ENCODE data around the gene FFAR2.
"Not testable (repeated sequence)": the region's sequence is repeated elsewhere in the genome, so short reads cannot be mapped to it uniquely, and the experiment has no call there.

Gene FFAR2

DNA sequence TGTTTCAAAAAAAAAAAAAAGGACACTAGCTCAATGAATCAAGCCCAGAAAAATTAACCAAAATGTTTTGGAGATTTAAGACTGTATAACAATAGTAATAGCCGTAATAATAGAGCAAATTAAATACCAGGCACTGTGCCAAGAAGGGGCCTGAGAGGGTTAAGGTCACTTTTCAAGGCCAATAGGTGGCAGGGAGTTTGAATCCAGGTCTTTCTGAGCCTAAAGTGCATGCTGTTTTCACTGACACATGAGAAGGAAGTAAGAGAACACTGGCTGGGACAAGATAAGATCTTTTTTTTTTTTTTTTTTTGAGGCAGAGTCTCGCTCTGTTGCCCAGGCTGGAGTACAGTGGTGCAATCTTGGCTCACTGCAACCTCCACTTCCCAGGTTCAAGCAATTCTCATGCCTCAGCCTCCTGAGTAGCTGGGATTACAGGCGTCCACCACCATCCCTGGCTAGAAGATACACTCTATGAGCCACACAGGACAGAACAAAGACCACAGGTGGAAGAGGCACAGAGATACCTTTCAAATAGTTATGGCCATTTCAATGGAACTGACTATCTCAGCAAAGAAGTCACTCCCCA is 7.7 kb downstream of the FFAR2 start:
- DNase-seq (ENCODE audit: low read depth): no peak

DNA sequence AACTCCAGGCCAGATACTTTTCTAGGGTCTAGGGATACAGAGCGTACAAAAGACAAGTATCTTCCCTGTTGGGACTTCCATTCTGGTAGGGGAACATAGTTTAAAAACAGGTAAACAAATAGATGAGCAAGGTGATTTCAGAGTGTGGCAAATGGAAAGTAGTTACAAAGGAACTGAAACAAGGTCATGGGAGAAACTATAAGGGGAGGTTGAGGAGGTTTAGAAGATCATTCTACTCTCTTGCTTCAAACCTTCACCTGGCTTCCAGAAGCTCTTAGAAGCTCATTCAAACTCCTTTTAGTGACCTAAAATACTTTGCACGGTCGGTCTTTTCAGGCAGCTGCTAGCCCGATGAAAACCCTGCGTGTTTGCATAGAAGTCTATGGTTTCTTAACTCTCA is 9.1 kb downstream of the FFAR2 start:
- no peak for DNase-seq (ENCODE audit: low read depth)

GRCh38 chr19:35458192-35458591 is 10.1 kb downstream of the FFAR2 start:
- no peak for DNase-seq (ENCODE audit: low read depth)

DNA sequence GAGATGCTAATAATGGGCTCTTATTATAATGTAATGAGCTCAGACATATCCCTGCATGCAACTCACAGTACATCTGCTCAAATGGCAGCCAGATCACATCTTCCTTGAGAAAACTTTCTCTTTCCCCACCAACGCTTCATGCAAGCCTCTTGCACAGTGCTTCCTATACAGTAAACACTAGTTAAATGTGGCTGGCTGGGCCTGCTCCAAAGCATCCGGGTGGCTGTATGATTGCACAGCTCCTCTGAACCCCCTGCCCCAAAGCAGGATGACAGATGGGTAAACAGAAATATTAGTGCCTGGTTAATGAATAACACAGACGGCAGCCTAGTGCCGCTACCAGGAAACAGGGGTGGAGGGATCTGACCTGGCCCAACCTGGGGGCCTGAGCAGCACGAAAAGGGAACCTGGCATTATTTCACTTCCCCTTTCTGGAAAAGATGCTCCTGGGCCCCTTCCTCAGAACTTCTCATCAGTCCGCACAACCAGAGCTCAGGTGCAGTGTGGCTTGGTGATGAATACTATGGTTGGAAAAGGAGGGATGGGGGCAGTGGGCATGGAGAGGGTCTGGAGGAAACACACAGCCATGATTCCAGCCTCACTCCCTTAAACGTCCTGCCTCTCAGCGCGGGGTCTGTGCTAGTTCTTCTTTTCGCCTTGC is 10.8 kb downstream of the FFAR2 start:
- no peak for DNase-seq (ENCODE audit: low read depth)

- DNase-seq (ENCODE audit: low read depth): no peak
These were observed 11.5 kb downstream of the FFAR2 start for GRCh38 chr19:35459414-35460082.

DNA sequence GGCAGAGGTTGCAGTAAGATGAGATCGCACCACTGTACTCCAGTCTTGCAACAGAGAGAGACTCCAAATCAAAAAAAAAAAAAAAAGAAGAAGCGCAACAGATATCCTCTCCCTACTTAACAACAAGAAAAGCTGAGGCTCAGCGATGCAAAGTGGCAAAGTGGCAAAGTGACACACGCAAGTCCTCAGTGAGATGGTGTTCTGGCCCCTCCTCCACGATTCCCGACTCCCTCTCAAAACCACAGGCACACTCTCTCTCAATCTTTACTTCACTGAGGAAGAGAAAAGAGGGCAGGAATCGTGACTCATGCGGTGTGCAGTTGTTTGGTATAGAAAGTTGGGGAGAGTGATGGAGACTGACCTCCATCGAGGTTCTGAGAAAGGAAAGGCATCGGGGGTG is 12.6 kb downstream of the FFAR2 start:
- no peak for DNase-seq (ENCODE audit: low read depth)

DNA sequence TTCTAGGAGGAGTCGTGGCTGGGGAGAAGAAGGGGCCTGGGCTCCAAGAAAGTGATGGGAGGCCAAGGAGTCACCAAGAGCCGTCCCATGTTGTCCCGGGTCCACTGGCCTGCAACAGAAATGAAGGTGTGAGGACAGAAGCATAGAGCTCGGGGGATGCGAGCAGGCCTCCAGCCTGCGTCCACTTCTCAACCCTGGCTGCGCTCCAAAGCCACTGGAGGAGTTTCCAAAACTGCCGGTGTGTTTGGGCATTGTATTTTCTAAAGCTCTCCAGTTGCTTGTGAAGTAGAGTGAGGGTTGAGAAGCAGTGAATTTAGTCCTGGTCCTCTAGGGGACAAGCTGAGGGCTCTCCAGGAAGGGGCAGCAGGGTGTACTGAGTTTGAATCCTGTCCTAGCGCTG is 13.0 kb downstream of the FFAR2 start:
- DNase-seq (ENCODE audit: low read depth): no peak

DNA sequence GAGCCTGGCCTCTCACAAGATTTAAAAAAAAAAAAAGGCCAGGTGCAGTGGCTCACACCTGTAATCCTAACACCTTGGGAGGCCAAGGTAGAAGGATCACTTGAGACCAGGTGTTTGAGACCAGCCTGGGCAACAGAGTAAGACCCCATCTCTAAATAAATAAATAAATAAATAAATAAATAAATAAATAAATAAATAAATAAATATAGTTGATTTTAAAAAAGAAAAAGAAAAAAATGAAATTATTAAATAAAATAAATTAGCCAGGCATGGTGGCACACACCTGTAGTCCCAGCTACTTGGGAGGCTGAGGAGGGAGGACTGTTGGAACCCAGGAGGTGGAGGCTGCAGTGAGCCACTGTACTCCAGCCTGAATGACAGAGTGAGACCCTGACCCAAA is 13.7 kb downstream of the FFAR2 start:
- DNase-seq (ENCODE audit: low read depth): not testable (repeated sequence)

GRCh38 chr19:35462476-35462953 is 14.5 kb downstream of the FFAR2 start:
- no peak for DNase-seq (ENCODE audit: low read depth)

GRCh38 chr19:35462956-35463355 is 14.9 kb downstream of the FFAR2 start:
- DNase-seq (ENCODE audit: low read depth): not testable (repeated sequence)

GRCh38 chr19:35466259-35466658 is 18.2 kb downstream of the FFAR2 start:
- no peak for DNase-seq (ENCODE audit: low read depth)

DNA sequence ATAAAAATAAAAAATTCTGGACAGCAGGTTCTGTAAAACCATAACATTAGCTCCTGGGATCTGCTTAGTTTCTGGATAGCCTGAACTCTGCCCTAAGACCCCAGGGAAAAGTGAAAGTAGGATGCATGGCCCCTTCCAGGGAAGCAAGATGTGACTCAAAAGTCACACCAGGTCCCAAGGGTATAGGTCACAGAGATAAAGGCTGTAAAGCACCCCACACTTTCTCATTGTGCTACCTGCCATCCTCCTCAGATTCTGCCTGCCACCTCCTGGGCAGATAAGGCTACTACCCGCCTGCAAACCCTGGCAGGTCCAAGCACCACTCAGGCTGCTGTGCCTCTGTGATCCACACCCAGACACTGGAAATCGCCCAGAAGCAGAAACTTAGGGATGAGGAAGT is 20.6 kb downstream of the FFAR2 start:
- DNase-seq (ENCODE audit: low read depth): peak; percentile 11

- no peak for DNase-seq (ENCODE audit: low read depth)
These were observed 22.1 kb downstream of the FFAR2 start for GRCh38 chr19:35470128-35470527.

DNA sequence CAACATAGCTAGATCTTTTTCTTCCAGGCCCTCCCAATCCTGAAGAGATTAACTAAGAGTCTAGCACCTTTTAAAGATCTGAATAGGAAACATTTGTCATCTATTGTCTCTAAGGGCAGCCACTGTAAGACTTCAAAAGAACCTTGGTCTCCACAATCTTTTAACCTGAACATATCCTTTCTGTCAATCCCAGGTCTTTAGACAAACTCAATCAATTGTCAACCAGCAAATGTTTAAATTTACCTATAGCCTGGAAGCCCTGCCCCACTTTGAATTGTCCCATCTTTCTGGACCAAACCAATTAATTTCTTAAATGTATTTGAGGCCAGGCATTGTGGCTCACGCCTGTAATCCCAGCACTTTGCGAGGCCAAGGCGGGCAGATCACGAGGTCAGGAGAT is 23.0 kb downstream of the FFAR2 start:
- DNase-seq (ENCODE audit: low read depth): not testable (repeated sequence)

- DNase-seq (ENCODE audit: low read depth): no peak
These were observed 23.9 kb downstream of the FFAR2 start for GRCh38 chr19:35471946-35472345.

GRCh38 chr19:35474104-35474503 is 26.0 kb downstream of the FFAR2 start:
- DNase-seq (ENCODE audit: low read depth): no peak

DNA sequence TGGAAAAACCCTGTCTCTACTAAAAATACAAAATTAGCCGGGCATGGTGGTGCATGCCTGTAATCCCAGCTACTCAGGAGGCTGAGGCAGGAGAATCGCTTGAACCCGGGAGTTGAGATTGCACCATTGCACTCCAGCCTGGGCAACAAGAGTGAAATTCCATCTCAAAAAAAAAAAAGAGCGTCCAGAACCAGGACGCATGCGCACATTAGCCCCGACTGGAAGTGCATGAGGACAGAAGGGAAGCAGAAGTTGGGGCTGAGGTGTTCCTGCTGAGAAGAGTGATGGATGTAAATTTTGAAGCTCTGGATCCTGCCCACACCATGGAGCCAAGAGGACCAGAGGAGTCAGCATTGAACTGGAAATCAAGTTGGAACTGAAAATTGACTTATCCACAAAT is 26.5 kb downstream of the FFAR2 start:
- DNase-seq (ENCODE audit: low read depth): not testable (repeated sequence)

GRCh38 chr19:35476149-35476548 is 28.1 kb downstream of the FFAR2 start:
- DNase-seq (ENCODE audit: low read depth): no peak

- no peak for DNase-seq (ENCODE audit: low read depth)
These were observed 31.0 kb downstream of the FFAR2 start for GRCh38 chr19:35478794-35479677.

GRCh38 chr19:35483089-35483488 is 35.0 kb downstream of the FFAR2 start:
- no peak for DNase-seq (ENCODE audit: low read depth)

DNA sequence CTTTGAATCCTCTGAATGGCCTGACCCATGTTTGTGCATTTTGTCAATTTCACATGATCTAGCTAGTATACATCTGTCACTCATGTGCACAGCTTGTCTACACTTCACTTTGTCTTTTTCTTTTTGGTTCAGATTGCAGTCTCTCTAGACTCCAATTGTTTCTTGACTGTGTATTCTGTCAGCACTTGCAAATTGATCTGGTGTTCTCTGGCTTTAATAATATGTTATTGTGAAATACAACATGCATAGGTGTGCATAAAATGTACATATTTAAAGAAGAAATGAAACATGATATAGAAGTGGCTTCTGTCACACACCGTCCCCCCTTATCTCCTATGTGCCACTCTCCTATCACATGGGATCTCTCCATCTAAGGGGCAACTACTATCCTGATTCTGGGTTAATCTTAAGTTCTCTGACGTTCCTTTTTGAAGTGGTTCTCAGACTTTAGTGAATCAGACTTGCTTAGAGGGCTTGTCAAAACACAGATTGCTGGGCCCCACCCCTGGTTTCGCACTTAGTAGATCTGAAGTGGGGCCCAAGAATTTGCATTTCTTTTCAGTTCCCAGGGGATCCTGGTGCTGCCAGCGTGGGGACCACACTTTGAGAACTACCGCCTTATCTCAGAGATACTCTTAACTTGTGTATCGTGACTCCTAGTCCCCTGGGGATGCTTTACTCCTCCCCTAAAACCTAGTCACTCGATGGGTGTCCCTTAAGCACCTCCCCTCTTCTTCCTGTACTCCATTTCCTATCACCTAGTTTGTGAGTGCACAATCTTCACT is 36.4 kb downstream of the FFAR2 start:
- no peak for DNase-seq (ENCODE audit: low read depth)

GRCh38 chr19:35486268-35486708 is 38.2 kb downstream of the FFAR2 start:
- no peak for DNase-seq (ENCODE audit: low read depth)
